AG04449 (cell line): ENCODE data around the gene ANO9.
"Not testable (repeated sequence)": the region's sequence is repeated elsewhere in the genome, so short reads cannot be mapped to it uniquely, and the experiment has no call there.

Experiments used
- CTCF ChIA-PET: fragments of 350-600 bp; formaldehyde crosslinking; extraction: SDS; loops from one replicate; lab custom pipeline; 2021; ENCODE audit warnings: antibody characterized with exemption; lab: Yijun Ruan, JAX
- POLR2A ChIA-PET: fragments of 400-600, 350-600 bp; formaldehyde crosslinking; extraction: SDS; loops from one replicate; lab custom pipeline; 2020; ENCODE audit warnings: antibody characterized with exemption, inconsistent platforms; lab: Yijun Ruan, JAX
- DNase-seq: peaks from one replicate; pipeline ENCODE4 v3.0.0-alpha.2; 2010; ENCODE audit warnings: low read depth, low spot score
- H3K4me3 ChIP-seq: 2 replicates; pipeline ENCODE4 v1.5.1; 2011; ENCODE audit warnings: low read depth, mild to moderate bottlenecking, control low read depth, low read length
- TF ChIP-seq, protein P1 (sequence below): IDR thresholded peaks from one replicate; pipeline ENCODE4 v1.5.1; 2011; ENCODE audit warnings: mild to moderate bottlenecking, moderate library complexity, low read length, control low read depth, inconsistent platforms; ENCODE audit not compliant: insufficient read depth; ENCODE audit errors: missing control alignments

ANO9 gene

DNA sequence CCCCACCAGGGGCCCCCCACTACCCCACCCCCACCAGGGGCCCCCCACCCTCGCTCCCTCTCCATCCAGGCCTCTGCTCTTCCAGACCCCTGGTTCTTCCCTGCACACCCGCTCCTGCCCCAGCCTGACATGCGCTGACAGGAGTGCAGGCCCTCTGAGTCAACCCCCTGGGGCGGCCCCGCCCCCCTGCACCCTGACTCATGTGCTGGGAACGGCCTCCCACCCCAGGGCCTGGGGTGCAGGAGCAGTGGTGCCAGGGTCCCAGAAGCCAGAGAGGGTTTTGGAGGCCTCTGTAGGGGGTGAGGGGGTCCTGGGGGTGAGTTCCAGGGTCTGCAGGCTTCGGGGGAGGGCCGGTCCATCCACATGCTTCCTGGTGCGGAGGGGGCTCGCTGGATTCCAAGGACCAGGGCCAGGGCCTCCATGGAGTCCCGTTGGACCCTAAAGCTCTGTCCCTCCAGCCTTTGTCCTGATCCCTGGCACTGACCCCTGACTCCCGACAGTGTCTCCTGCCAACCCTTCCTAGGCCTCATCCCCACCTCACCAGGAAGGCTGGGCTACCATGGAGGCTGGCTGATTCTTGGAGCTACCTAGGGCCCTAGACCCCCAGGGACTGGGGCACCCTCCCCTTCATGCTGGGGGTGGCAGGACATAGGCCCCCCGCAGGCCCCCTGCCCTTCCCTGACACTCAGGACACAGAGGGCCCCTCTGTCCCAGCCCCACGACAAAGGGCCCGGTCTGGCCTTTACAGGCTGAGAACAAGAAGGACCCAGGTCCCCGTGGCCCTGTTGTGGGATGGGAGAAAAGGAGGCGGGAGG, 48.4 kb downstream of the ANO9 start:
- POLR2A ChIA-PET, result no interaction called here
- TF ChIP-seq, protein P1, sequence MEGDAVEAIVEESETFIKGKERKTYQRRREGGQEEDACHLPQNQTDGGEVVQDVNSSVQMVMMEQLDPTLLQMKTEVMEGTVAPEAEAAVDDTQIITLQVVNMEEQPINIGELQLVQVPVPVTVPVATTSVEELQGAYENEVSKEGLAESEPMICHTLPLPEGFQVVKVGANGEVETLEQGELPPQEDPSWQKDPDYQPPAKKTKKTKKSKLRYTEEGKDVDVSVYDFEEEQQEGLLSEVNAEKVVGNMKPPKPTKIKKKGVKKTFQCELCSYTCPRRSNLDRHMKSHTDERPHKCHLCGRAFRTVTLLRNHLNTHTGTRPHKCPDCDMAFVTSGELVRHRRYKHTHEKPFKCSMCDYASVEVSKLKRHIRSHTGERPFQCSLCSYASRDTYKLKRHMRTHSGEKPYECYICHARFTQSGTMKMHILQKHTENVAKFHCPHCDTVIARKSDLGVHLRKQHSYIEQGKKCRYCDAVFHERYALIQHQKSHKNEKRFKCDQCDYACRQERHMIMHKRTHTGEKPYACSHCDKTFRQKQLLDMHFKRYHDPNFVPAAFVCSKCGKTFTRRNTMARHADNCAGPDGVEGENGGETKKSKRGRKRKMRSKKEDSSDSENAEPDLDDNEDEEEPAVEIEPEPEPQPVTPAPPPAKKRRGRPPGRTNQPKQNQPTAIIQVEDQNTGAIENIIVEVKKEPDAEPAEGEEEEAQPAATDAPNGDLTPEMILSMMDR, result no peak
- CTCF ChIA-PET, result interaction anchor here (0.9 to 1.3 kb wide), 4 partner anchors 13 to 125 kb away, joined by 3 to 4 read pairs (median 3); no protein-coding TSS in a partner anchor
- DNase-seq, result no peak
- no peak overlapping the region for H3K4me3 ChIP-seq

DNA sequence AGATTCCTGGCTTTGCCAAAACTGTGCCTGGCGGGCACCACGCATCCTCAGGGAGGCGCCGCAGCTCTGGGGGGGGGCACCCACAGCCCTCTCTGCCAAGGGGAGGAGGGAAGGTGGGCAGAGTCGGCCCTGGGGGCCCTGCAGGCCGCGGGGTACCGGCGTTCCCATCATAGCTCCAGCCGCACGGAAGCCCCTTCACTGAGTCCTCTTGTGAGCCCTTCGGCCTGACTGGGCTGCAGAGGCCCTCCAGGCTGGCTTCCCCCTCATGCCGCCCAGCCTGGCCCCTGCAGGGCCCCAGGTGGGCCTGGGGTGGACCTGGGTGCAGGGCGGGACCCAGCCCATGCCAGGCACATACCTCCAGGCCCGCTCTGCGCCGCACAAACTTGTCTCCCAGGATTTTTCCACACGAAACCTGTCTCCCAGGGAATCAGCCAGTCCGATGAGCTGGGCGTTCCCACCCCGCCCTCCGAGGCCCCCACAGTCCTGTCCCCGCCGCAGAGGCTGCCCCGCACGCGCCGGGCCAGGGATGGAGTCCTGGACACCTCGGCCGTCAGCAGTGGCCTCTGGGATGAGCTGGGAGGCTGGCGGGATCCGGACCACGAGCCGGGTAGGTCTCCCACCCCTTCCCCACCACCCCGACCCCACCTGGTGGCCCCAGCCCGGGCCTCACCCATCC, 49.6 kb downstream of the ANO9 start:
- no peak overlapping the region for H3K4me3 ChIP-seq
- TF ChIP-seq, protein P1, result no peak
- POLR2A ChIA-PET, result no interaction called here
- CTCF ChIA-PET, result interaction anchor here (0.6 to 1.3 kb wide), 5 partner anchors 15 to 126 kb away, joined by 3 to 4 read pairs (median 3); no protein-coding TSS in a partner anchor
- DNase-seq, result no peak

DNA sequence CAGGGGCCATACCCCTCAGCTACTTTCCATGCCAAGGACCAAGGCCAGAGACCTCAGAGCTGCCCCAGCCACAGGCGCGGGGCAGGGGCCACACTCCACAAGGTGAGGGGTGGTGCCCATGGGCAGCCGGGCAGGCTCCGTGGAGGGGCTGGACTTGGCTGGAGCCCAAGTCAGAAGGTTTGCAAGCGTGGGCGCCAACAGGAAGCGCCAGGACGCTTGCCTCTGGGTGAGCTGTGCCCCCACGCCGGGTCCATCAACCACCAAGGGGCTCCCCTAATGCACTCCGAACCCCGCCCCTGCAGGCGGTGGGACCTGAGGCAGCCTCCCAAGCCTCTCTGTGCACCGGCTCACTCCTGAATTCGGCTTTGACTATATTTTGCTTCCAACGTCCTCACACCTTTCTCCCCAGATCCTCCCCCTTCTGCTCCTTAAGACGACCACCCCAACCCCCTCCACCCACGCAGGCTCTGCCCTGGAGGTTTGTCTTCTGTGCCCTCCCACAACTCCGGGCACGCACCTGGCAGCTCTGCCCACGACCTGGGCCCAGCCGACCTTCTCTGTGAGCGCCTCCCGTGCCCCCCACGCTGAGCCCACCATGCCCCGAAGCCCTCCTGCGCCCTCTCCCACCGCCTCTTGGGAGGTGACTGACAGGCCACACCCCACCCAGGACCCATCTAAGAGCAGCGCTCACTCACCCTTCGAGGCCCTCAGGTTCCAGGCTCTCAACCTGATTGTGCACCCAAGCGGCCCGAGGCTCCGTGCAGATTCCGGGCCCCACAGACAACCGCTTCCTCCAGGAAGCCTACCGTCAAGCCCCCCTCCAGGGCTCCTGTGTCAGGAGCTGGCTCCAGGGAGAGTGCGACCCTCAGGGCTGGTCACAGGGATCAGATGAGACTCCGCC, 50.4 kb downstream of the ANO9 start:
- TF ChIP-seq, protein P1, result no peak
- DNase-seq, result no peak
- ChIA-PET POLR2A (no interaction called here), CTCF (interaction anchor here (0.6 to 1.2 kb wide), 4 partner anchors 16 to 57 kb away, joined by 3 read pairs; no protein-coding TSS in a partner anchor)
- H3K4me3 ChIP-seq, result no peak overlapping the region

DNA sequence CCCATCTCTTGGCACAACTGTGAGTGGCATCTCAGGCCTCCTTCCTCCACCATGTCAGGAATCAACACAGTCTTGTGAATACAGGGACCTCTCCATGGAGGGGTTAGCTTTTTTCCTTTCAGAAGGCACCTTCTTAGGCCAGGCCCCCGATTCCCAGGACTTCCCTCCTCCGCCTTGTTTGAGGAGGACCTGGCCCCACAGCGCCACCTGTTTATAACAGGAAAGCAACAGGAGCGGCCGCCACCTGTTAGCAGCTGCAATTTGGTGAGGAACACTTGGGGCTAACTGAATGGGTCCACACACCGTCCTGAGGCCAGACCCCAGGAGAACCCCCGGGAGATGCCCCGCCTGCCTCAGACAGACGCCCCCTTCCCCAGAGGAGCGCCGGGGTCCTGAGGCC, 51.6 kb downstream of the ANO9 start:
- CTCF ChIA-PET, result interaction anchor here (1.0 kb wide), 1 partner anchor 57 kb away, joined by 4 read pairs; no protein-coding TSS in a partner anchor
- DNase-seq, result no peak
- H3K4me3 ChIP-seq, result no peak overlapping the region
- POLR2A ChIA-PET, result no interaction called here
- TF ChIP-seq, protein P1, result no peak

DNA sequence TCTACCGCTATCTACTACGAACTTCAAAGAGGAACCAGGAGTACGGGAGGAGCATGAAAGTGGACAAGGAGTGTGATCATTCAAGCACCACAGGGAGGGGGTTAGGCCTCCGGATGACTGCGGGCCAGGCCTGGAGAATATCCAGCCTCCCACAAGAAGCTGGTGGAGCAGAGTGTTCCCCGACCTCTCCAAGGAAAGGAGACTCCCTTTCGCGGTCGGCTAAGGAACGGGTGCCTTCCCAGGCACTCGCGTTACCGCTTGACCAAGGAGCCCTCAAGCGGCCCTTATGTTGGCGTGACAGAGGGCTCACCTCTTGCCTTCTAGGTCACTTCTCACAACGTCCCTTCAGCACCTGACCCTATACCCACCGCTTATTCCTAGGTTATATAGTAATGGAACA, 52.4 kb downstream of the ANO9 start:
- H3K4me3 ChIP-seq, DNase-seq, POLR2A ChIA-PET: not testable (repeated sequence)
- CTCF ChIA-PET, result interaction anchor here (1.0 kb wide), 1 partner anchor 58 kb away, joined by 4 read pairs; no protein-coding TSS in a partner anchor

DNA sequence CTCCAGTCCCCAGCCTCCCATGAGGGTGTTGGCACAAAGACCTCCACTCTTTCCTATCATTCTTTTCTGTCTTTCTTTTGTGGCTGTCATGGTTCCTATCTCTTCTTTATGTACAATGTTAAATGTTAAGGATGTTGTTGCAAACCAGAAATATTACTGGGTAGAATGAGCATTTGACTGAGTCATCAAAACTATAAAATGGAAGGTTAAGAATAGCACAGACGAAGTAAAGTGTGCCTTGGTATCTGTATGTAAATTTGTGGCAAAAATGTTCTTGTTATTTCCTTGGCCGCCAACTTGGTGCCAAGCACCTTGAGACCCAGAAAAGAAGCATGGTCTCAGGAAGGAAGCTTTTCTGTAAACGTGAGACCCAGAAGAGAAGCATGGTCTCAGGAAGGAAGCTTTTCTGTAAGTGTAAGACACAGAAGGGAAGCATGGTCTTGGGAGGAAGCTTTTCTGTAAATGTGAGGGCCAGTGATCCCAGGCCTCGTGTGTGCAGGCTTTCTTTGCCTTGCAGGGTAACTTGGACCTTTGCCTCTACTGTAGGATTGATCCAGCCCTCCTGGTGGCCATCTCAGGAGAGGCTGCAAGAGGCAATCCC, 54.5 kb downstream of the ANO9 start:
- TF ChIP-seq, protein P1, result peak; percentile 8
- no peak overlapping the region for H3K4me3 ChIP-seq
- ChIA-PET CTCF (interaction anchor here (0.9 to 1.7 kb wide), 5 partner anchors 10 to 81 kb away, joined by 3 to 6 read pairs (median 3); no protein-coding TSS in a partner anchor), POLR2A (no interaction called here)
- DNase-seq, result no peak
